ENCODE data around the gene RAD21L1.

RAD21L1 gene

DNA sequence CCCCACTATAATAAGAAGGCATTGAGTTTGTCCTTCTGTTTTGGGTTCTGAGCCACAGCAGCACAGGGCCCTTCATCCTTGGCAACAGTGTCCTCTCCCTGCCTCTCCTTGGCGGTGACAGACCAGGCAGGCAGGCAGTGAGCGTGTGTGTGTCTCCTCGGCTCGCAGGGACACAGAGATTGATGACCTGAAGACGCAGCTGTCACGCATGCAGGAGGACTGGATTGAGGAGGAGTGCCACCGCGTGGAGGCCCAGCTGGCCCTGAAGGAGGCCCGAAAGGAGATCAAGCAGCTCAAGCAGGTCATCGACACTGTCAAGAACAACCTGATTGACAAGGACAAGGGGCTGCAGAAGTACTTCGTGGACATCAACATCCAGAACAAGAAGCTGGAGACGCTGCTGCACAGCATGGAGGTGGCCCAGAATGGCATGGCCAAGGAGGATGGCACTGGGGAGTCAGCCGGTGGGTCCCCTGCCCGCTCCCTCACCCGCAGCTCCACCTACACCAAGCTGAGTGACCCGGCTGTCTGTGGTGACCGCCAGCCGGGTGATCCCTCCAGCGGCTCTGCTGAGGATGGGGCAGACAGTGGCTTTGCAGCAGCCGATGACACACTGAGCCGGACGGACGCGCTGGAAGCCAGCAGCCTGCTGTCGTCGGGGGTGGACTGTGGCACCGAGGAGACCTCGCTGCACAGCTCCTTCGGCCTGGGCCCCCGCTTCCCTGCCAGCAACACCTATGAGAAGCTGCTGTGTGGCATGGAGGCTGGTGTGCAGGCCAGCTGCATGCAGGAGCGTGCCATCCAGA lies 79.1 kb downstream of the RAD21L1 start:
- in situ Hi-C loops (cut with MboI; ENCODE audit: low pct_unique_long_range_greater_than_20kb, low sequenced_read_pairs): no loop called here
- DNase-seq: no peak
